GM23248 (cell line): Measurements from ENCODE around the gene USP34. TPM values are rescaled to one million over a fixed set of nuclear protein-coding genes. Genes with fewer than 3 reads are reported as not detected.
"Not testable (repeated sequence)": the region's sequence is repeated elsewhere in the genome, so short reads cannot be mapped to it uniquely, and the experiment has no call there.

ENCODE experiments used
- DNase-seq: peaks from one replicate; pipeline ENCODE4 v3.0.0-alpha.2; 2015
- H2AFZ ChIP-seq: fragments of 200-600 bp; sonication (generic); 2 replicates; pipeline ENCODE4 v1.6.1; 2016; ENCODE audit warnings: antibody characterized with exemption
- H3F3A ChIP-seq: fragments of 200-600 bp; sonication (generic); 2 replicates; pipeline ENCODE4 v1.6.1; 2016; ENCODE audit warnings: mild to moderate bottlenecking, antibody characterized with exemption, mixed run types; ENCODE audit not compliant: insufficient read depth
- H3K27ac ChIP-seq: fragments of 200-600 bp; sonication (generic); 2 replicates; pipeline ENCODE4 v1.5.1; 2016; ENCODE audit warnings: mild to moderate bottlenecking
- H3K27me3 ChIP-seq: fragments of 200-600 bp; sonication (generic); replicated peaks from 2 replicates; pipeline ENCODE4 v1.6.1; 2016; ENCODE audit warnings: mild to moderate bottlenecking; ENCODE audit not compliant: insufficient read depth
- H3K36me3 ChIP-seq: fragments of 200-600 bp; sonication (generic); 2 replicates; pipeline ENCODE4 v1.6.1; 2016; ENCODE audit warnings: low read depth, mild to moderate bottlenecking
- H3K4me1 ChIP-seq: fragments of 200-600 bp; sonication (generic); 2 replicates; pipeline ENCODE4 v1.6.1; 2016; ENCODE audit warnings: mild to moderate bottlenecking; ENCODE audit not compliant: insufficient read depth
- H3K4me2 ChIP-seq: fragments of 200-600 bp; sonication (generic); one replicate; pipeline ENCODE4 v1.6.1; 2016; ENCODE audit warnings: mild to moderate bottlenecking; ENCODE audit not compliant: unreplicated experiment
- H3K4me3 ChIP-seq: fragments of 200-600 bp; sonication (generic); 2 replicates; pipeline ENCODE4 v1.5.1; 2016; ENCODE audit warnings: mild to moderate bottlenecking
- H3K79me2 ChIP-seq: fragments of 200-600 bp; sonication (generic); 2 replicates; pipeline ENCODE4 v1.6.1; 2016; ENCODE audit warnings: mild to moderate bottlenecking; ENCODE audit not compliant: insufficient read depth
- H3K9ac ChIP-seq: fragments of 200-600 bp; sonication (generic); 2 replicates; pipeline ENCODE4 v1.6.1; 2016; ENCODE audit warnings: mild to moderate bottlenecking
- H3K9me2 ChIP-seq: fragments of 200-600 bp; sonication (generic); 2 replicates; pipeline ENCODE4 v1.6.1; 2016; ENCODE audit warnings: mixed run types, mild to moderate bottlenecking, moderate library complexity; ENCODE audit not compliant: insufficient read depth
- H3K9me3 ChIP-seq: fragments of 200-600 bp; sonication (generic); one replicate; pipeline ENCODE4 v1.6.1; 2017; ENCODE audit warnings: low read depth
- H4K20me1 ChIP-seq: fragments of 200-600 bp; sonication (generic); 2 replicates; pipeline ENCODE4 v1.6.0; 2016; ENCODE audit not compliant: insufficient read depth
- EZH2 ChIP-seq: fragments of 200-600 bp; sonication (generic); IDR thresholded peaks from 2 replicates; pipeline ENCODE4 v1.6.1; 2018; ENCODE audit warnings: antibody characterized with exemption, mild to moderate bottlenecking; ENCODE audit not compliant: insufficient read depth, poor library complexity, severe bottlenecking
- EZH2phosphoT487 ChIP-seq: fragments of 200-600 bp; sonication (generic); IDR thresholded peaks from 2 replicates; pipeline ENCODE4 v1.6.1; 2018; ENCODE audit warnings: antibody characterized with exemption, moderate library complexity, mild to moderate bottlenecking, low read depth; ENCODE audit not compliant: insufficient read depth
- WGBS, 2 experiments: methylation state at CpG; one replicate each; pipeline ENCODE4 v1.1.6; 2015 to 2017; ENCODE audit warnings: low lambda C conversion rate in 2 of 2, low coverage in 1 of 2; ENCODE audit errors: missing lambda C conversion rate in 2 of 2; 5-methylcytosine and 5-hydroxymethylcytosine counted together
- in situ Hi-C: fragments of 300-500 bp; cut with MboI; formaldehyde crosslinking; loops from 2 replicates; pipeline ENCODE4 v1.15.0; 2020
- polyA plus RNA-seq: library from polyadenylated mRNA; unstranded; fragments of >200 nt; fragmentation: Nextera tagmentation; extraction: Ambion mirVana; gene quantifications from 2 replicates; pipeline ENCODE4 v1.2.1, GENCODE V29; 2016
- total RNA-seq: library from RNA; depleted of rRNA; stranded (reverse); fragments of >200 nt; shearing (Covaris generic); gene quantifications from 2 replicates; pipeline ENCODE4 v1.2.3, GENCODE V29; 2014

The USP34 gene
- total and polyA plus RNA-seq, 2 experiments from 2014 or later = 34.5 to 77.6 TPM

GRCh38 chr2:61456746-61457420 is 14.0 kb downstream of the USP34 start:
- DNase-seq = no peak
- Histone ChIP-seq H3K36me3 (no peaks in the 10 kb centered on the region), H3K4me3 (no peak overlapping the region), H3K27me3 (no peaks in the 10 kb centered on the region), H3K9me2 (no peaks in the 10 kb centered on the region), H3K4me1 (peaks cover 16% of the 10 kb centered on the region), H3F3A (0 out of 2 replicates have a peak, but pooled peaks cover 7% of the 10 kb centered on the region), H3K9ac (no peak overlapping the region), H3K4me2 (no peak overlapping the region), H2AFZ (no peak overlapping the region), H4K20me1 (0 out of 2 replicates have a peak, but pooled peaks cover 4% of the 10 kb centered on the region), H3K9me3 (no peaks in the 10 kb centered on the region), H3K27ac (no peak overlapping the region), H3K79me2 (peaks cover 100% of the 10 kb centered on the region)
- in situ Hi-C loops = no loop called here
- 95 to 97% methylated on average over 6 of the region's 6 CpGs for WGBS, 2 experiments
- TF ChIP-seq EZH2 (no peak), EZH2phosphoT487 (no peak)

- Histone ChIP-seq H3K79me2 (peaks cover 100% of the 10 kb centered on the region), H3K4me1 (peaks cover 16% of the 10 kb centered on the region), H3K9ac (no peak overlapping the region), H3K4me2 (no peak overlapping the region), H2AFZ (no peak overlapping the region), H3K36me3 (no peaks in the 10 kb centered on the region), H3K9me2 (no peaks in the 10 kb centered on the region), H3K27me3 (no peaks in the 10 kb centered on the region), H3F3A (0 out of 2 replicates have a peak, but pooled peaks cover 7% of the 10 kb centered on the region), H3K9me3 (no peaks in the 10 kb centered on the region), H4K20me1 (0 out of 2 replicates have a peak, but pooled peaks cover 4% of the 10 kb centered on the region), H3K27ac (no peak overlapping the region), H3K4me3 (no peak overlapping the region)
- in situ Hi-C loops = no loop called here
- WGBS, 2 experiments = 65 to 72% methylated on average over 5 of the region's 5 CpGs
- no peak for TF ChIP-seq EZH2phosphoT487
- TF ChIP-seq EZH2 = no peak
- DNase-seq = no peak
Measured at GRCh38 chr2:61456070-61456745, 14.7 kb downstream of the USP34 start.

- H3F3A ChIP-seq, in situ Hi-C loops, H3K4me2 ChIP-seq, DNase-seq, H3K4me1 ChIP-seq, H3K9me3 ChIP-seq, H2AFZ ChIP-seq, H4K20me1 ChIP-seq, H3K9me2 ChIP-seq, H3K9ac ChIP-seq, H3K27me3 ChIP-seq, H3K4me3 ChIP-seq, H3K27ac ChIP-seq, H3K36me3 ChIP-seq: not testable (repeated sequence)
- 94 to 98% methylated on average over 8 of the region's 8 CpGs for WGBS, 2 experiments
- H3K79me2 ChIP-seq = peaks cover 100% of the 10 kb centered on the region
Measured at GRCh38 chr2:61454972-61455371, 15.9 kb downstream of the USP34 start.

- 95 to 96% methylated on average over 5 of the region's 5 CpGs for WGBS, 2 experiments
- TF ChIP-seq EZH2phosphoT487 (no peak), EZH2 (no peak)
- no peaks in the 10 kb centered on the region for H3K9me2 ChIP-seq
- peaks cover 3% of the 10 kb centered on the region; the same call in 1 of the 2 replicates for H3K4me1 ChIP-seq
- H3K4me3 ChIP-seq = no peak overlapping the region
- no peak overlapping the region for H3K27ac ChIP-seq
- no peak overlapping the region for H3K4me2 ChIP-seq
- no peaks in the 10 kb centered on the region for H3K27me3 ChIP-seq
- H3F3A ChIP-seq = 0 out of 2 replicates have a peak, but pooled peaks cover 5% of the 10 kb centered on the region
- DNase-seq = no peak
- H4K20me1 ChIP-seq = 0 out of 2 replicates have a peak, but pooled peaks cover 12% of the 10 kb centered on the region
- in situ Hi-C loops = no loop called here
- peaks cover 100% of the 10 kb centered on the region for H3K79me2 ChIP-seq
- no peak overlapping the region for H3K9ac ChIP-seq
- no peaks in the 10 kb centered on the region for H3K9me3 ChIP-seq
- no peak overlapping the region for H2AFZ ChIP-seq
- no peaks in the 10 kb centered on the region for H3K36me3 ChIP-seq
Measured at GRCh38 chr2:61454383-61454782, 16.5 kb downstream of the USP34 start.
